A549 (cell line): ENCODE results near the gene OR14A16. TPM values are rescaled to one million over a fixed set of nuclear protein-coding genes. Genes with fewer than 3 reads are reported as not detected.

Source experiments
- ATAC-seq, 2 experiments: fragments of 200-7000 bp in 1 of 2; fragments of >200 bp in 1 of 2; cut with Nextera tagmentation in 1 of 2; cut with Tn5 transposase in 1 of 2; 3 replicates each; pipeline versions ENCODE4 v1.8.0 to v1.9.1; 2018 to 2020; ENCODE audit warnings: mild to moderate bottlenecking in 1 of 2, moderate library complexity in 1 of 2
- CTCF ChIA-PET: fragments of 300-600 bp; sonication (Branson Sonifier 250); formaldehyde crosslinking; extraction: SDS; loops from one replicate; lab custom pipeline; 2021; ENCODE audit warnings: antibody characterized with exemption, inconsistent platforms; lab: Yijun Ruan, JAX
- POLR2A ChIA-PET: fragments of 350-600 bp; formaldehyde crosslinking; extraction: SDS; loops from one replicate; lab custom pipeline; 2021; ENCODE audit warnings: antibody characterized with exemption, inconsistent platforms; lab: Yijun Ruan, JAX
- DNase-seq, 2 experiments: peaks; one replicate each; pipeline versions ENCODE4 v3.0.0 to v3.0.0-alpha.2; 2011 to 2016; ENCODE audit warnings: low read depth in 1 of 2, low spot score in 1 of 2
- FAIRE-seq: peaks from 2 replicates; lab custom pipeline; 2011; peaks lifted over from hg19 to GRCh38; lab: Jason Lieb, UNC
- H3K27ac ChIP-seq, 2 experiments: fragments of >200 bp; sonication (Bioruptor Twin); formaldehyde crosslinking; 3 replicates each; pipeline ENCODE4 v1.5.1; 2016 to 2017
- H3K4me1 ChIP-seq: fragments of >200 bp; sonication (Bioruptor Twin); formaldehyde crosslinking; 3 replicates; pipeline ENCODE4 v1.6.1; 2016
- H3K4me2 ChIP-seq: fragments of >200 bp; sonication (Bioruptor Twin); formaldehyde crosslinking; 3 replicates; pipeline ENCODE4 v1.6.1; 2016
- H3K4me3 ChIP-seq: fragments of >200 bp; sonication (Bioruptor Twin); formaldehyde crosslinking; 3 replicates; pipeline ENCODE4 v1.5.1; 2016
- H3K9me3 ChIP-seq: fragments of >200 bp; sonication (Bioruptor Twin); formaldehyde crosslinking; 3 replicates; pipeline ENCODE4 v1.6.1; 2016
- BCL3 ChIP-seq: fragments of >200 bp; sonication (Bioruptor Twin); formaldehyde crosslinking; IDR thresholded peaks from 3 replicates; pipeline ENCODE4 v1.6.1; 2016
- BHLHE40 ChIP-seq: IDR thresholded peaks from 2 replicates; pipeline ENCODE4 v1.6.1; 2012; ENCODE audit warnings: low read depth, low read length, inconsistent platforms
- CBX2 ChIP-seq: fragments of 200-600 bp; sonication (generic); IDR thresholded peaks from 2 replicates; pipeline ENCODE4 v1.6.1; 2016; ENCODE audit warnings: low read depth, mild to moderate bottlenecking, borderline replicate concordance
- CBX8 ChIP-seq: fragments of 200-600 bp; sonication (generic); IDR thresholded peaks from 2 replicates; pipeline ENCODE4 v1.6.1; 2016
- CHD2 ChIP-seq: fragments of 150-350 bp; IDR thresholded peaks from 2 replicates; pipeline ENCODE4 v1.6.1; 2014; ENCODE audit warnings: low read length; ENCODE audit not compliant: partially characterized antibody
- CHD4 ChIP-seq: fragments of 200-600 bp; sonication (generic); IDR thresholded peaks from 2 replicates; pipeline ENCODE4 v1.6.1; 2016; ENCODE audit warnings: antibody characterized with exemption, mild to moderate bottlenecking, borderline replicate concordance
- E2F6 ChIP-seq: IDR thresholded peaks from 2 replicates; pipeline ENCODE4 v1.6.1; 2012; ENCODE audit warnings: low read depth, borderline replicate concordance
- EHF ChIP-seq: fragments of 250-450 bp; sonication (Bioruptor Pico); IDR thresholded peaks from 2 replicates; pipeline ENCODE4 v1.5.0; 2020; ENCODE audit warnings: mild to moderate bottlenecking
- FOSL2 ChIP-seq, 2 experiments: fragments of 450-650 bp in 1 of 2; fragments of >200 bp in 1 of 2; sonication (Bioruptor Twin) in 1 of 2; formaldehyde crosslinking; IDR thresholded peaks; 2 replicates each; pipeline versions ENCODE4 v1.5.0 to v1.6.1; 2016 to 2020; ENCODE audit warnings: mild to moderate bottlenecking in 1 of 2, moderate library complexity in 1 of 2
- HOXA7 ChIP-seq: fragments of 250-450 bp; sonication (Bioruptor Pico); IDR thresholded peaks from 2 replicates; pipeline ENCODE4 v1.5.0; 2020; ENCODE audit warnings: mild to moderate bottlenecking, moderate library complexity
- HOXB13 ChIP-seq: fragments of 250-450 bp; sonication (Bioruptor Pico); IDR thresholded peaks from 2 replicates; pipeline ENCODE4 v1.5.0; 2020; ENCODE audit warnings: low read depth, mild to moderate bottlenecking, moderate library complexity
- HOXB5 ChIP-seq: fragments of 250-450 bp; sonication (Bioruptor Pico); IDR thresholded peaks from 2 replicates; pipeline ENCODE4 v1.5.0; 2020; ENCODE audit warnings: mild to moderate bottlenecking, moderate library complexity
- JUN ChIP-seq, 2 experiments: fragments of >200 bp; sonication (Bioruptor Twin); formaldehyde crosslinking; IDR thresholded peaks; 2 replicates in 1 of 2; 3 replicates in 1 of 2; pipeline ENCODE4 v1.6.1; 2016 to 2017
- KDM1A ChIP-seq: fragments of 200-600 bp; sonication (generic); IDR thresholded peaks from 2 replicates; pipeline ENCODE4 v1.6.1; 2016; ENCODE audit warnings: low read depth, mild to moderate bottlenecking
- MYC ChIP-seq: IDR thresholded peaks from 2 replicates; pipeline ENCODE4 v1.6.1; 2012; ENCODE audit warnings: mild to moderate bottlenecking, inconsistent platforms, low read length, improper control_type of control experiment, borderline replicate concordance
- NPAS2 ChIP-seq: fragments of 250-450 bp; sonication (Bioruptor Pico); IDR thresholded peaks from 2 replicates; pipeline ENCODE4 v1.8.0; 2022; ENCODE audit warnings: mild to moderate bottlenecking, moderate library complexity, borderline replicate concordance
- NR3C1 ChIP-seq: fragments of >200 bp; sonication (Bioruptor Twin); formaldehyde crosslinking; IDR thresholded peaks from 3 replicates; pipeline ENCODE4 v1.6.1; 2017
- RAD21 ChIP-seq, 2 experiments: fragments of >200 bp in 1 of 2; sonication (Bioruptor Twin) in 1 of 2; formaldehyde crosslinking in 1 of 2; IDR thresholded peaks in 1 of 2; conservative IDR thresholded peaks in 1 of 2; 2 replicates in 1 of 2; 3 replicates in 1 of 2; pipeline ENCODE4 v1.6.1; 2012 to 2018; ENCODE audit warnings: inconsistent platforms in 1 of 2
- RCOR1 ChIP-seq: fragments of 150-350 bp; IDR thresholded peaks from 2 replicates; pipeline ENCODE4 v1.6.1; 2014; ENCODE audit warnings: antibody characterized with exemption, low read length, low read depth
- REST ChIP-seq: fragments of 200-600 bp; sonication (generic); IDR thresholded peaks from 2 replicates; pipeline ENCODE4 v1.6.1; 2016; ENCODE audit warnings: antibody characterized with exemption, mild to moderate bottlenecking, moderate library complexity
- RNF2 ChIP-seq: fragments of 200-600 bp; sonication (generic); IDR thresholded peaks from 2 replicates; pipeline ENCODE4 v1.6.1; 2016; ENCODE audit warnings: low read depth, mild to moderate bottlenecking, antibody characterized with exemption, moderate library complexity, borderline replicate concordance
- SMC3 ChIP-seq: fragments of >200 bp; sonication (Bioruptor Twin); formaldehyde crosslinking; IDR thresholded peaks from 3 replicates; pipeline ENCODE4 v1.6.1; 2018; ENCODE audit warnings: inconsistent platforms
- SREBF2 ChIP-seq: fragments of 450-650 bp; IDR thresholded peaks from 2 replicates; pipeline ENCODE4 v1.6.1; 2014; ENCODE audit warnings: mild to moderate bottlenecking, moderate library complexity
- TFCP2L1 ChIP-seq: fragments of 250-450 bp; sonication (Bioruptor Pico); IDR thresholded peaks from 2 replicates; pipeline ENCODE4 v1.5.0; 2021; ENCODE audit warnings: mild to moderate bottlenecking
- WGBS: methylation state at CpG from one replicate; pipeline ENCODE4 v1.1.6; 2017; ENCODE audit errors: missing lambda C conversion rate; 5-methylcytosine and 5-hydroxymethylcytosine counted together
- polyA plus RNA-seq, 4 experiments: library from polyadenylated mRNA; depleted of rRNA in 3 of 4; stranded (reverse); fragments of >200 nt; fragmentation: RNase III in 1 of 4; extraction: RNeasy Plus Mini Kit Qiagen cat#74134 plus additional on column Dnase treatment in 1 of 4; gene quantifications; 2 replicates in 3 of 4; 3 replicates in 1 of 4; pipeline ENCODE4 v1.2.3, GENCODE V29; 2011 to 2017

OR14A16 gene
- polyA plus RNA-seq, 2 of the 4 experiments (the other 2 are of a cell fraction), result not detected

- H3K4me3 ChIP-seq, result no peak overlapping the region
- H3K27ac ChIP-seq, result no peak overlapping the region
- H3K4me2 ChIP-seq, result no peak overlapping the region
- H3K9me3 ChIP-seq, result no peaks in the 10 kb centered on the region
- FAIRE-seq (no peak), ATAC-seq (no peak), DNase-seq (no peak)
- CTCF ChIA-PET, result no interaction called here
- H3K4me1 ChIP-seq, result no peaks in the 10 kb centered on the region
- POLR2A ChIA-PET, result no interaction called here
- 31% methylated on average over 7 of the region's 7 CpGs for WGBS
- no peak for TF ChIP-seq SREBF2
- no peak for TF ChIP-seq JUN (IDR thresholded peaks at IDR 0.05)
- TF ChIP-seq CHD2, result no peak
- TF ChIP-seq HOXB13 (CRISPR knock-in tag), result no peak
- TF ChIP-seq, all 56 proteins: peak for 0
Measured at GRCh38 chr1:247848346-247848745, 24.4 kb upstream of the OR14A16 start.

GRCh38 chr1:247845693-247846017, 21.7 kb upstream of the OR14A16 start:
- ATAC-seq, result no peak
- Histone ChIP-seq H3K27ac (no peak overlapping the region), H3K4me1 (no peaks in the 10 kb centered on the region), H3K4me2 (no peak overlapping the region), H3K4me3 (no peak overlapping the region)
- WGBS, result 6% methylated on average over 5 of the region's 5 CpGs
- no peak for FAIRE-seq
- CTCF ChIA-PET, result no interaction called here
- DNase-seq, result no peak
- no peak for TF ChIP-seq KDM1A
- TF ChIP-seq MYC, result no peak
- TF ChIP-seq NR3C1, result no peak
- no peak for TF ChIP-seq CBX8
- TF ChIP-seq REST, result no peak
- TF ChIP-seq EHF, result no peak
- TF ChIP-seq BHLHE40, result no peak
- TF ChIP-seq SMC3, result no peak
- no peak for TF ChIP-seq TFCP2L1 (CRISPR knock-in tag)
- TF ChIP-seq CHD4, result no peak
- TF ChIP-seq, all 56 proteins: peak for 0
- POLR2A ChIA-PET, result no interaction called here
- H3K9me3 ChIP-seq, result no peaks in the 10 kb centered on the region

GRCh38 chr1:247845011-247845692, 21.2 kb upstream of the OR14A16 start:
- POLR2A ChIA-PET, result no interaction called here
- WGBS, result 19% methylated on average over 12 of the region's 12 CpGs

GRCh38 chr1:247843411-247843810, 19.5 kb upstream of the OR14A16 start:
- no peak overlapping the region for H3K4me3 ChIP-seq
- ATAC-seq (no peak), FAIRE-seq (no peak), DNase-seq (no peak)
- no peak overlapping the region for H3K27ac ChIP-seq
- no peak overlapping the region for H3K4me2 ChIP-seq
- H3K9me3 ChIP-seq, result no peaks in the 10 kb centered on the region
- 43% methylated on average over 2 of the region's 2 CpGs for WGBS
- ChIA-PET POLR2A (no interaction called here), CTCF (no interaction called here)
- TF ChIP-seq E2F6, result no peak
- TF ChIP-seq RCOR1, result no peak
- TF ChIP-seq NPAS2 (CRISPR knock-in tag), result no peak
- no peak for TF ChIP-seq CBX2
- no peak for TF ChIP-seq BHLHE40
- TF ChIP-seq RNF2, result no peak
- TF ChIP-seq BCL3, result no peak
- no peaks in the 10 kb centered on the region for H3K4me1 ChIP-seq

More at GRCh38 chr1:247845011-247845692, 21.2 kb upstream of the OR14A16 start:
- Histone ChIP-seq H3K4me2 (no peak overlapping the region), H3K9me3 (no peaks in the 10 kb centered on the region), H3K27ac (no peak overlapping the region), H3K4me3 (no peak overlapping the region), H3K4me1 (no peaks in the 10 kb centered on the region)
- TF ChIP-seq BHLHE40, result no peak
- no peak for TF ChIP-seq RAD21 (conservative IDR thresholded peaks at IDR 0.05 in 1 of 2, IDR thresholded peaks at IDR 0.05 in 1 of 2)
- TF ChIP-seq HOXB5 (CRISPR knock-in tag), result no peak
- TF ChIP-seq FOSL2 (IDR thresholded peaks at IDR 0.05), result no peak
- TF ChIP-seq FOSL2 (CRISPR knock-in tag; IDR thresholded peaks at IDR 0.05), result no peak
- TF ChIP-seq HOXA7 (CRISPR knock-in tag), result no peak
- no peak for FAIRE-seq
- DNase-seq, result no peak
- CTCF ChIA-PET, result no interaction called here
- no peak for ATAC-seq
